Lower leg skin (tissue), 3 donors: ENCODE measurements around the gene KLK6.

Experiments
- POLR2A ChIP-seq, 2 donors: fragments of 450-650 bp; IDR thresholded peaks; one replicate each; pipeline ENCODE4 v1.6.1; 2016 to 2017; ENCODE audit warnings: antibody characterized with exemption in 2 of 2, mild to moderate bottlenecking in 1 of 2, moderate library complexity in 1 of 2
- TF ChIP-seq, protein P1 (sequence below), 3 donors: fragments of 450-650 bp; IDR thresholded peaks; one replicate each; pipeline ENCODE4 v1.5.1; 2016; ENCODE audit warnings: antibody characterized with exemption in 3 of 3, mild to moderate bottlenecking in 3 of 3, moderate library complexity in 2 of 3

DNA sequence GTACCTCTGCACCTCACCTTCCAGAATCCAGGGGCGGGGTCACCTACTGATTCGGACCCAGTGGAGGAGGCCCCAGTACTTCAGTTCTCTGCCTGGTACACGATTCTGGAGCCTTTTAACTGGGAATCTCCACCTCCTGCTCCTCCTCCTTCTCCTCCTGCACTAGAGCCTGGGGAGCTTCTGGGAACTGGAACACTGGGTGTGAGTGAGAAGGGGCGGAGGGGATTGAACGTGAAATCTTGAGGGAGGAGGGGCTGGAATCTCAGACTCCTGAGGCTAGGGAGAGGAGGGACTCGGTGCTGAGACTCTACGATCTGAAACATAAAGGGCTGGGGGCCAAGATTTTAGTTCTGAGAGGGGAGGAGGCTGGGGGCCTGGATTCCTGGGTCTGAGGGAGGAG is 32.1 kb upstream of the KLK6 start, which contains the start of gene KLK8:
- no peak for TF ChIP-seq POLR2A (IDR thresholded peaks at IDR 0.05)
- TF ChIP-seq, protein P1, sequence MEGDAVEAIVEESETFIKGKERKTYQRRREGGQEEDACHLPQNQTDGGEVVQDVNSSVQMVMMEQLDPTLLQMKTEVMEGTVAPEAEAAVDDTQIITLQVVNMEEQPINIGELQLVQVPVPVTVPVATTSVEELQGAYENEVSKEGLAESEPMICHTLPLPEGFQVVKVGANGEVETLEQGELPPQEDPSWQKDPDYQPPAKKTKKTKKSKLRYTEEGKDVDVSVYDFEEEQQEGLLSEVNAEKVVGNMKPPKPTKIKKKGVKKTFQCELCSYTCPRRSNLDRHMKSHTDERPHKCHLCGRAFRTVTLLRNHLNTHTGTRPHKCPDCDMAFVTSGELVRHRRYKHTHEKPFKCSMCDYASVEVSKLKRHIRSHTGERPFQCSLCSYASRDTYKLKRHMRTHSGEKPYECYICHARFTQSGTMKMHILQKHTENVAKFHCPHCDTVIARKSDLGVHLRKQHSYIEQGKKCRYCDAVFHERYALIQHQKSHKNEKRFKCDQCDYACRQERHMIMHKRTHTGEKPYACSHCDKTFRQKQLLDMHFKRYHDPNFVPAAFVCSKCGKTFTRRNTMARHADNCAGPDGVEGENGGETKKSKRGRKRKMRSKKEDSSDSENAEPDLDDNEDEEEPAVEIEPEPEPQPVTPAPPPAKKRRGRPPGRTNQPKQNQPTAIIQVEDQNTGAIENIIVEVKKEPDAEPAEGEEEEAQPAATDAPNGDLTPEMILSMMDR (IDR thresholded peaks at IDR 0.05) = no peak
